ENCODE measurements around the gene GAPDHS. TPM values are rescaled to one million over a fixed set of nuclear protein-coding genes. Genes with fewer than 3 reads are reported as not detected.

GAPDHS gene
- total RNA-seq, 1 donor from 2014 or later = not detected

DNA sequence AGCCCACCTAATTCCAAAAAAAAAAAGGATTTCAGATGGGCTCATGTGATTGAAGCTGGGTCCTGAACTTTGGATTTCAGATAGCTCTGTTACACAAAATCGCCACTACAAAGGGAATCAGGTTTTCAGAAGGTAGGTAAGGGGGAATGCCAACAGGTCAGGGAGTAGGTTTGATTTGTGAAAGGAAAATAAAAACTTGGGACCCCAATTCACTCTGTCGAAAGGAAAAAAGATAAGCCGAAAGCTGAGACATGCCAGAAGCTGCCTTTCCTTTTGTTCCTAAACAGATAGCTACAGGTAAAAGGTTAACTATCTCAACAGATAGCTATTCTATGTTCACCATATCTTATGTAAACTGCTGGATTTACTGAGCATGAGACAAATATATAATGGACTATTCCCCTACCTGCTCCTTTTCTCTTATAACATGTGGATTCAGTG is 47.0 kb upstream of the GAPDHS start:
- Mint-ChIP-seq H3K9me3 (ENCODE audit: unreplicated experiment) (peaks cover 3% of the 10 kb centered on the region), H3K36me3 (ENCODE audit: low read depth, unreplicated experiment) (no peaks in the 10 kb centered on the region), H3K4me1 (ENCODE audit: low read depth, unreplicated experiment) (no peaks in the 10 kb centered on the region), H3K4me3 (ENCODE audit: unreplicated experiment) (no peak overlapping the region), H3K27ac (ENCODE audit: unreplicated experiment) (no peak overlapping the region), H3K27me3 (ENCODE audit: low read depth, unreplicated experiment) (peaks cover 55% of the 10 kb centered on the region)
- Histone ChIP-seq H3K4me2 (ENCODE audit: low read length) (no peak overlapping the region), H3K9ac (ENCODE audit: low read length) (no peak overlapping the region), H2AFZ (ENCODE audit: low read depth, low read length) (no peak overlapping the region), H3K4me3 (ENCODE audit: insufficient read depth, low read depth, low read length) (no peak overlapping the region), H3K4me1 (ENCODE audit: insufficient read depth, low read length) (no peaks in the 10 kb centered on the region), H3K79me2 (ENCODE audit: insufficient read depth, low read length) (no peaks in the 10 kb centered on the region), H3K36me3 (ENCODE audit: insufficient read depth, low read length) (no peaks in the 10 kb centered on the region), H3K9me3 (ENCODE audit: insufficient read depth, low read depth, low read length) (no peaks in the 10 kb centered on the region), H4K20me1 (ENCODE audit: insufficient read depth, low read length) (no peaks in the 10 kb centered on the region), H3K27me3 (ENCODE audit: insufficient read depth, low read length) (peaks cover 1% of the 10 kb centered on the region), H3K27ac (ENCODE audit: low read depth, low read length) (no peak overlapping the region)
- FAIRE-seq (no peak), DNase-seq (ENCODE audit: low read depth) (no peak)
- no peak for TF ChIP-seq EZH2 (IDR thresholded peaks at IDR 0.05; ENCODE audit: insufficient read depth, low read length)
- TF ChIP-seq, protein P1, sequence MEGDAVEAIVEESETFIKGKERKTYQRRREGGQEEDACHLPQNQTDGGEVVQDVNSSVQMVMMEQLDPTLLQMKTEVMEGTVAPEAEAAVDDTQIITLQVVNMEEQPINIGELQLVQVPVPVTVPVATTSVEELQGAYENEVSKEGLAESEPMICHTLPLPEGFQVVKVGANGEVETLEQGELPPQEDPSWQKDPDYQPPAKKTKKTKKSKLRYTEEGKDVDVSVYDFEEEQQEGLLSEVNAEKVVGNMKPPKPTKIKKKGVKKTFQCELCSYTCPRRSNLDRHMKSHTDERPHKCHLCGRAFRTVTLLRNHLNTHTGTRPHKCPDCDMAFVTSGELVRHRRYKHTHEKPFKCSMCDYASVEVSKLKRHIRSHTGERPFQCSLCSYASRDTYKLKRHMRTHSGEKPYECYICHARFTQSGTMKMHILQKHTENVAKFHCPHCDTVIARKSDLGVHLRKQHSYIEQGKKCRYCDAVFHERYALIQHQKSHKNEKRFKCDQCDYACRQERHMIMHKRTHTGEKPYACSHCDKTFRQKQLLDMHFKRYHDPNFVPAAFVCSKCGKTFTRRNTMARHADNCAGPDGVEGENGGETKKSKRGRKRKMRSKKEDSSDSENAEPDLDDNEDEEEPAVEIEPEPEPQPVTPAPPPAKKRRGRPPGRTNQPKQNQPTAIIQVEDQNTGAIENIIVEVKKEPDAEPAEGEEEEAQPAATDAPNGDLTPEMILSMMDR (IDR thresholded peaks at IDR 0.05; ENCODE audit: insufficient read depth, low read depth, low read length) = no peak

GRCh38 chr19:35487656-35488182 is 45.5 kb upstream of the GAPDHS start:
- TF ChIP-seq EZH2 (IDR thresholded peaks at IDR 0.05; ENCODE audit: insufficient read depth, low read length) = no peak
- TF ChIP-seq, protein P1 (IDR thresholded peaks at IDR 0.05; ENCODE audit: insufficient read depth, low read depth, low read length) = no peak
- no peaks in the 10 kb centered on the region for H3K36me3 ChIP-seq (ENCODE audit: insufficient read depth, low read length)
- no peaks in the 10 kb centered on the region for H4K20me1 ChIP-seq (ENCODE audit: insufficient read depth, low read length)
- no peak overlapping the region for H3K4me2 ChIP-seq (ENCODE audit: low read length)
- no peak for FAIRE-seq
- H3K9me3 Mint-ChIP-seq (ENCODE audit: unreplicated experiment) = peaks cover 3% of the 10 kb centered on the region
- H3K27ac ChIP-seq (ENCODE audit: low read depth, low read length) = no peak overlapping the region
- no peaks in the 10 kb centered on the region for H3K4me1 ChIP-seq (ENCODE audit: insufficient read depth, low read length)
- H3K4me1 Mint-ChIP-seq (ENCODE audit: low read depth, unreplicated experiment) = no peaks in the 10 kb centered on the region
- no peaks in the 10 kb centered on the region for H3K79me2 ChIP-seq (ENCODE audit: insufficient read depth, low read length)
- H3K36me3 Mint-ChIP-seq (ENCODE audit: low read depth, unreplicated experiment) = no peaks in the 10 kb centered on the region
- H3K27ac Mint-ChIP-seq (ENCODE audit: unreplicated experiment) = no peak overlapping the region
- H3K27me3 Mint-ChIP-seq (ENCODE audit: low read depth, unreplicated experiment) = peaks cover 66% of the 10 kb centered on the region
- no peak overlapping the region for H3K9ac ChIP-seq (ENCODE audit: low read length)
- no peak overlapping the region for H3K4me3 Mint-ChIP-seq (ENCODE audit: unreplicated experiment)
- H3K4me3 ChIP-seq (ENCODE audit: insufficient read depth, low read depth, low read length) = no peak overlapping the region
- no peaks in the 10 kb centered on the region for H3K9me3 ChIP-seq (ENCODE audit: insufficient read depth, low read depth, low read length)
- peaks cover 4% of the 10 kb centered on the region for H3K27me3 ChIP-seq (ENCODE audit: insufficient read depth, low read length)
- H2AFZ ChIP-seq (ENCODE audit: low read depth, low read length) = no peak overlapping the region
- no peak for DNase-seq (ENCODE audit: low read depth)

DNA sequence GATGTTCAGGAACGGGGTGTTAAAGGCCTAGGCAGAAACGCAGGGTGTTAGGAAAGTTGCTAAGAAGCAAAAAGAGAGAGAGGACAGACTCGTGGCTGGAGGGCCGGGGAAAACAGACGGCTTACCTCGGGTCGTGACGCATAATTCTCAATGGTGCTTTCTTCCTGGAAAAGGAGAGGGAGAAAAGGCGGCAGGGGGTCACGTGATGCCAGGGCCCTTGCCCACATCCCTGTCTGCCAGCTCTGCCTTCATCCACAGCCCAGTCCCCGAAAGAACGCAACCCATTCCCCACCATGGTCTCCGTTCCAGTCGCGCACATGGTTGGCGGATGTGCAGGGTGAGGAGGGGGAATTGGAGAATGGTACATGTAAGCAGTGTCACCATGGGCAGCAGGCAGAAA is 44.6 kb upstream of the GAPDHS start:
- H3K4me3 Mint-ChIP-seq (ENCODE audit: unreplicated experiment) = no peak overlapping the region
- H3K36me3 ChIP-seq (ENCODE audit: insufficient read depth, low read length) = no peaks in the 10 kb centered on the region
- H3K36me3 Mint-ChIP-seq (ENCODE audit: low read depth, unreplicated experiment) = no peaks in the 10 kb centered on the region
- H3K27ac Mint-ChIP-seq (ENCODE audit: unreplicated experiment) = no peak overlapping the region
- H2AFZ ChIP-seq (ENCODE audit: low read depth, low read length) = no peak overlapping the region
- no peaks in the 10 kb centered on the region for H4K20me1 ChIP-seq (ENCODE audit: insufficient read depth, low read length)
- TF ChIP-seq EZH2 (IDR thresholded peaks at IDR 0.05; ENCODE audit: insufficient read depth, low read length) = no peak
- TF ChIP-seq, protein P1 (IDR thresholded peaks at IDR 0.05; ENCODE audit: insufficient read depth, low read depth, low read length) = no peak
- no peak overlapping the region for H3K4me3 ChIP-seq (ENCODE audit: insufficient read depth, low read depth, low read length)
- H3K9ac ChIP-seq (ENCODE audit: low read length) = no peak overlapping the region
- no peak for FAIRE-seq
- H3K79me2 ChIP-seq (ENCODE audit: insufficient read depth, low read length) = no peaks in the 10 kb centered on the region
- no peak overlapping the region for H3K4me2 ChIP-seq (ENCODE audit: low read length)
- H3K9me3 ChIP-seq (ENCODE audit: insufficient read depth, low read depth, low read length) = no peaks in the 10 kb centered on the region
- H3K9me3 Mint-ChIP-seq (ENCODE audit: unreplicated experiment) = peaks cover 3% of the 10 kb centered on the region
- peaks cover 74% of the 10 kb centered on the region for H3K27me3 Mint-ChIP-seq (ENCODE audit: low read depth, unreplicated experiment)
- no peaks in the 10 kb centered on the region for H3K4me1 ChIP-seq (ENCODE audit: insufficient read depth, low read length)
- no peaks in the 10 kb centered on the region for H3K4me1 Mint-ChIP-seq (ENCODE audit: low read depth, unreplicated experiment)
- H3K27ac ChIP-seq (ENCODE audit: low read depth, low read length) = no peak overlapping the region
- DNase-seq (ENCODE audit: low read depth) = no peak
- peaks cover 4% of the 10 kb centered on the region for H3K27me3 ChIP-seq (ENCODE audit: insufficient read depth, low read length)

Data from astrocyte (in vitro differentiated cells and primary cell).